GM13977 (cell line): ENCODE data around the gene SLC2A6.

Experiments used
- DNase-seq: peaks from one replicate; pipeline ENCODE4 v3.0.0; 2012; ENCODE audit warnings: low spot score
- CTCF ChIP-seq: IDR thresholded peaks from 2 replicates; pipeline ENCODE4 v1.5.1; 2012; ENCODE audit warnings: mild to moderate bottlenecking, control low read depth; ENCODE audit not compliant: insufficient read depth; ENCODE audit errors: extremely low read depth, missing control alignments
- in situ Hi-C: fragments of 300-500 bp; cut with MboI; formaldehyde crosslinking; loops from one replicate; pipeline ENCODE4 v1.12.0; 2022; ENCODE audit warnings: low sequenced_read_pairs, low pct_unique_long_range_greater_than_20kb, mixed read lengths, inconsistent platforms; ENCODE audit not compliant: unreplicated experiment

The SLC2A6 gene

GRCh38 chr9:133524679-133525228 lies 45.9 kb upstream of the SLC2A6 start, which contains the start of gene MYMK:
MYMK (minus strand) TSS chr9:133524959; CDS start chr9:133524844, 115 bp downstream.
- no peak for DNase-seq
- in situ Hi-C loops = loop anchor here (25.0 kb wide), 2 partner anchors 213 to 488 kb away; partner anchors contain the start of gene SARDH
- TF ChIP-seq CTCF = no peak

GRCh38 chr9:133524146-133524545 lies 45.2 kb upstream of the SLC2A6 start:
- no peak for TF ChIP-seq CTCF
- in situ Hi-C loops = no loop called here

GRCh38 chr9:133523106-133523505 lies 44.2 kb upstream of the SLC2A6 start:
- no peak for DNase-seq
- in situ Hi-C loops = no loop called here

More at GRCh38 chr9:133524146-133524545, 45.2 kb upstream of the SLC2A6 start:
- no peak for DNase-seq

GRCh38 chr9:133522073-133522910 lies 43.4 kb upstream of the SLC2A6 start:
- no peak for TF ChIP-seq CTCF
- no peak for DNase-seq
- in situ Hi-C loops = no loop called here

More at GRCh38 chr9:133523106-133523505, 44.2 kb upstream of the SLC2A6 start:
- no peak for TF ChIP-seq CTCF

- DNase-seq = no peak
- in situ Hi-C loops = no loop called here
- TF ChIP-seq CTCF = no peak
Observed at GRCh38 chr9:133521122-133522072, 42.5 kb upstream of the SLC2A6 start.

GRCh38 chr9:133520121-133520835 lies 41.4 kb upstream of the SLC2A6 start:
- in situ Hi-C loops = no loop called here
- no peak for DNase-seq
- no peak for TF ChIP-seq CTCF
